ENCODE measurements around the gene NEK10. TPM values are rescaled to one million over a fixed set of nuclear protein-coding genes. Genes with fewer than 3 reads are reported as not detected.
A peak's percentile ranks its signal among the peaks of the same experiment; 100 is the strongest.

Gene NEK10
- total RNA-seq, 6 experiments from 2014 or later: 5.2 to 9.5 (median 6.5) TPM

GRCh38 chr3:27125821-27126501 lies 243.2 kb downstream of the NEK10 start:
- Mint-ChIP-seq H3K27ac (no peak overlapping the region), H3K4me3 (no peak overlapping the region), H3K36me3 (ENCODE audit: low read depth) (no peaks in the 10 kb centered on the region), H3K27me3 (ENCODE audit: insufficient read depth) (0 out of 2 replicates have a peak, but pooled peaks cover 1% of the 10 kb centered on the region), H3K9me3 (no peaks in the 10 kb centered on the region), H3K4me1 (ENCODE audit: low read depth) (peaks cover 18% of the 10 kb centered on the region)
- no peak for DNase-seq
- no peak for TF ChIP-seq CTCF (IDR thresholded peaks at IDR 0.05)

DNA sequence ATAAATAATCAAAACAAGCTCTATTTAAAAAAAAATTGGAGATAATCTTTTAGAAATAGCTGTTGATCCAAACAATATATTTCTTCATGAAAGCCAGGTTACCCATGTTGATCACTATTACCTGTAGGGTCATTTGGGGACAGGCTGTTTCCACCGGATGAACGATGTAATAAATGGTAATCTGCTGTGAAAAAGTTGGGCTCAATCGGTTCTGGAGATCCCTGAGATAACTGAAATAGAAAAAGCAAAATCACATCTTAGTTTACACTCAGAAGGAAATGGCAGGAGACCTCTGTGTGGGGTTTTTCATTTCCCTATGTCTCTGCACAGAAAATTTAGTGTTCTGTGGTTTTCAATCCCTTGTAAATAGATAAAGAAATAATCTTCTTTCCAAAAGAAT lies 249.5 kb downstream of the NEK10 start:
- peaks cover 7% of the 10 kb centered on the region for H3K36me3 Mint-ChIP-seq (ENCODE audit: low read depth)
- no peak overlapping the region for H3K4me3 Mint-ChIP-seq
- no peak for TF ChIP-seq CTCF (IDR thresholded peaks at IDR 0.05)
- DNase-seq: no peak
- H3K4me1 Mint-ChIP-seq (ENCODE audit: low read depth): peaks cover 20% of the 10 kb centered on the region
- no peaks in the 10 kb centered on the region for H3K9me3 Mint-ChIP-seq
- no peaks in the 10 kb centered on the region for H3K27me3 Mint-ChIP-seq (ENCODE audit: insufficient read depth)
- H3K27ac Mint-ChIP-seq: no peak overlapping the region

GRCh38 chr3:27115352-27115751 lies 253.8 kb downstream of the NEK10 start:
- Mint-ChIP-seq H3K4me1 (ENCODE audit: low read depth) (peaks cover 16% of the 10 kb centered on the region), H3K27ac (no peak overlapping the region), H3K9me3 (no peaks in the 10 kb centered on the region), H3K36me3 (ENCODE audit: low read depth) (peaks cover 7% of the 10 kb centered on the region), H3K4me3 (no peak overlapping the region), H3K27me3 (ENCODE audit: insufficient read depth) (no peaks in the 10 kb centered on the region)
- TF ChIP-seq CTCF (IDR thresholded peaks at IDR 0.05): no peak
- no peak for DNase-seq

- TF ChIP-seq CTCF (IDR thresholded peaks at IDR 0.05): no peak
- 0 out of 2 replicates have a peak overlapping the region, but pooled peaks have one; percentile 60 for H3K27ac Mint-ChIP-seq
- peaks cover 16% of the 10 kb centered on the region for H3K4me1 Mint-ChIP-seq (ENCODE audit: low read depth)
- H3K27me3 Mint-ChIP-seq (ENCODE audit: insufficient read depth): no peaks in the 10 kb centered on the region
- H3K4me3 Mint-ChIP-seq: no peak overlapping the region
- DNase-seq: peak; percentile 17
- no peaks in the 10 kb centered on the region for H3K9me3 Mint-ChIP-seq
- peaks cover 7% of the 10 kb centered on the region for H3K36me3 Mint-ChIP-seq (ENCODE audit: low read depth)
Measured at GRCh38 chr3:27114684-27115083, 254.5 kb downstream of the NEK10 start.

DNA sequence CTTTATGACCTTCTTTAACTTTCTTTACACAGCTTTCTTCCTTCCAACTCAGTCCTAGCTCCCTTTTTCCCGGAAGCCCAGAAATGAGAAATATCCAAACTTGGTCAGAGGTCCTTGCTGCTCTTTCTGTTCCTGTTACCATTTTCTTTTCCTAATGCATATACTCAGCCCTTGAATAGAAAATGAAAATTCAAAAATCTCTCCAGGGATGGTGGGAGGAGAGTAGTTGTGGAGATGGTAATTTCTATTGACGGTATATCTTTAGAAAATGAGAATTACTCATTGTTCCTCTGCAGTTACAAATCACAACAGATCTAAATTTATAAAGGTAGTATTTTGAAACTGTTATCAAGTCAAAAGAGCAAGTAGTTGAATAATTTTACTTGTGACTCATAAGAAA lies 255.1 kb downstream of the NEK10 start:
- no peaks in the 10 kb centered on the region for H3K9me3 Mint-ChIP-seq
- TF ChIP-seq CTCF (IDR thresholded peaks at IDR 0.05): no peak
- no peaks in the 10 kb centered on the region for H3K27me3 Mint-ChIP-seq (ENCODE audit: insufficient read depth)
- H3K27ac Mint-ChIP-seq: peak overlapping the region; percentile 60; the same call in 1 of the 2 replicates
- peak overlapping the region; percentile 18 for H3K4me3 Mint-ChIP-seq
- DNase-seq: no peak
- H3K36me3 Mint-ChIP-seq (ENCODE audit: low read depth): peaks cover 7% of the 10 kb centered on the region
- H3K4me1 Mint-ChIP-seq (ENCODE audit: low read depth): peaks cover 16% of the 10 kb centered on the region
